ENCODE measurements around the gene CELF2.

- TF ChIP-seq CTCF (conservative IDR thresholded peaks at IDR 0.05): no peak
- TF ChIP-seq ZFX (IDR thresholded peaks at IDR 0.05): no peak
Measured at GRCh38 chr10:11294831-11295450, 277.3 kb downstream of the CELF2 start.
